Measurements from ENCODE around the gene RPS6KB2.
"Not testable (repeated sequence)": the region's sequence is repeated elsewhere in the genome, so short reads cannot be mapped to it uniquely, and the experiment has no call there.

Gene RPS6KB2

DNA sequence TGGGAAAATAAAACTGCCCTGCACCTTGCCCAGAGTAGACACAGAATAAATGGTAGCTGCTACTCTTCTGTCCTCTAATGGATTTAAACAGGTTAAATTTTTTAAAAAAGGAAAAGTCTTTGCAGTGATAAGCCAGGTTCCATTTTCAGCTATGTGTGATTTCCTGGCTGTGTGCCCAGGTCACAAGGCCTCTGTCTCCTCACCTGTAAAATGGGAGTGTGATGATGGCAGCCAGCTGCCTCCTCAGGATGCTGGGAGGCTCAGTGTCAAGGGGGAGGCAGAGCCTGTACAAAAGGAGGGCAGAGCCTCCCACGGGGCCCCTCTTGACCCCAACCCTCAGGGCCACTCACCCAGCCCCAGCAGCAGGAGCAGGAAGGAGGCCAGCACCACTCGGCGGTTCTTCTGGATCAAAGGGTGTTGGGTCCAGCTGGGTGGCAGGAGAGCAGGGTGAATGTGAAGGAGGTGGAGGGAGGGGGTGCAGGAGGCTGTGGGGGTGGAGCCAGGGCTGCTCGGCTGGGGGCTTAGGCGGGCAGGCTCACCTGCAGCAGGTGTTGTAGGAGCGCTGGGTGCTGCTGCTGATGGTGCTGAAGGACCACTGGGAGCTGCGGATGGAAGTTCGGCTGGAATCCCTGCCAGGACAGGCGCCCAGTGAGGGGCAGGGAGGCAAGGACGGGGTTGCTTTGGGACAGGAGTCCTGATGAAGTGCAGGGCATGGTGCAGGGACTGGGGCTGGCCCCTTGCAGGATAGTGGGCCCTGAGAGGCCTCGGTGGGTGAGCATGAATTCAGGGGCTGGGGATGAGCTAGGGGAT lies 38.9 kb downstream of the RPS6KB2 start:
- no peak for DNase-seq (ENCODE audit: low spot score)

DNA sequence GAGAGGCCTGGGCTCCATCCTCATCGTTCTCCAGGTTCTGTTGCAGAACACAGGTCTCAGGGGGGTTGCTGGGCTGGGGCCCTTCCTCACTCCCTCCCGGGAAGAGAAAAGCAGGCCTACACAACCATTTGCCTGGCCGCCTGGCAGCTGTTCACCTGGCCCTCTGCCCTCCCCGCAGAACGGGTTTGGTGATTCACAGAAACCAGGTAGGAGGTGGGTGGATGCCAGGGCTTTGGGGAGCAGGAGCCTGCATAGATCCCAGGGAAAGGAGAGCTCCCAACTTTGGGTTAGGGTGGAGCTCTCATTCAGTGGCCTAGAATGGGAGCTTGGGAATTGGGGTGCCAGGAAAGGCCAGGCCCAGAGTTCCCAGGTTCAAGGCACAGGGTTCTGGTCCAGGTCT lies 39.8 kb downstream of the RPS6KB2 start:
- peak; percentile 59 for DNase-seq (ENCODE audit: low spot score)

DNA sequence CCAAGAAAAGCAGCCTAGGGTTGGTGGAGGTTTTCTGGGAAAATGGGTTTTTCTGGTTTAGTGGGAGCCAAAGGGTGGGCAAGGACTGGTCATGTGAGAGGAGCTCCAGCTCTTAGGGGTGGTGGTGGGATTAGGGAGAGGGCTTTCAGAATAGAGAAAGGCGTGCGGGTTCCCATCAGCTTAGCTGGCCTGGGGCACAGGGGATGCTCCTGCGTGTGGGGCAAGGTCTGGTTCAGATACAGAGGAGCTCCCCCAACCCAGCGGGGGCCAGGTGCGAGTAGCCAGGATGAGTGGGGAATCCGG lies 40.1 kb downstream of the RPS6KB2 start:
- DNase-seq (ENCODE audit: low spot score), result no peak

DNA sequence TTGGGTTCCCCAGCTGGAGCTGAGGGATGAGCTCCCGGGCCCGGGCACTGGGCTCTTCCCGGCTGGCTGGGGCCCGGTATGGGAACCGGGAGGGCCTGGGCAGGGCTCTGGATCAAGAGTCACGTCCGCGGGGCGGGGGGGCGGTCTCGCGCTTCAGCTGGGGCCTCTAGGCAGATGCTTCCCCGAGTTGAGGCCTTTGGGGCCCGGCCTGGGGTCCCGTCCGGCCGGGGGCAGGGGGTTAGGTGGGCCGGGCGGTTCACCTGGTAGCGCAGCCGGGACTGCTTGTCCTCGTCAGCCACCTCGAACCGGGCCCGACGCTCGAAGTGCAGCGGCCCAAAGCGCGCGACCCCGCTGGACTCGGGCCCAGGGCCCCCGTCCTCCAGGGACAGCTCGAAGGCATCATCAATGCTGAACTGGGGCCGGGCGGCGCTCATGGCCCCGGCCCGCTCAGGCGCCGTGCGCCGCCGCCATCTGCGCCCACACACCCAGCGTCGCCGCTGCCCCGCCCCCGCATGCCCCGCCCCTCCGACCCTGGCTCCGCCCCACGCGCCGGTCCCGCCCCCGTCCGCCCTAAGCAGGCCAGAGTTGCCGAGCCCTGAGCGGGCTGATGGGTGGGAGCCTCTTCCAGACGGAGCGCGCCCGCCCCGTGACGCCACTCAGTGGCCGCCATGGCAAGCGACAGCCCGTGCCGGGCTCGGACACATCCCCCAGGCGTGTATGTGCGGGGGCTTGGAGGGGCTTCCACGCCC lies 40.6 kb downstream of the RPS6KB2 start, which contains the start of gene TMEM134:
TSS of gene TMEM134 (minus strand) at position 493 of the 749 bp plus-strand sequence. CDS start at position 434, 59 bp downstream.
- peak; percentile 92 for DNase-seq (ENCODE audit: low spot score)

DNA sequence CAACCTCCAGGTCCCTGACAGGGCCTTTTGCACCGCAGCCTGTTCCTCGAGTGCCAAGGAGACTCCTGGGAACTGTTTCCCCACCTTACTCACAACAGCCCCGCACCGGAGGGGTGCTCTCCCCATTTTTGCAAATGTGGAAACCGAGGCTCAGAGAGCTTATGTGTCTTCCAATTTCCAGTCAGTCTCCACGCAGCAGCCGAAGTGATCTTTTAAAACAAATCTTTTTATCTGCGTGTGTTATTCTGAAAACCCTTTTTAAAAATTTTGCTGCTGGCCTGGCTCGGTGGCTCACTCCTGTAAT lies 41.2 kb downstream of the RPS6KB2 start:
- DNase-seq (ENCODE audit: low spot score), result no peak

DNA sequence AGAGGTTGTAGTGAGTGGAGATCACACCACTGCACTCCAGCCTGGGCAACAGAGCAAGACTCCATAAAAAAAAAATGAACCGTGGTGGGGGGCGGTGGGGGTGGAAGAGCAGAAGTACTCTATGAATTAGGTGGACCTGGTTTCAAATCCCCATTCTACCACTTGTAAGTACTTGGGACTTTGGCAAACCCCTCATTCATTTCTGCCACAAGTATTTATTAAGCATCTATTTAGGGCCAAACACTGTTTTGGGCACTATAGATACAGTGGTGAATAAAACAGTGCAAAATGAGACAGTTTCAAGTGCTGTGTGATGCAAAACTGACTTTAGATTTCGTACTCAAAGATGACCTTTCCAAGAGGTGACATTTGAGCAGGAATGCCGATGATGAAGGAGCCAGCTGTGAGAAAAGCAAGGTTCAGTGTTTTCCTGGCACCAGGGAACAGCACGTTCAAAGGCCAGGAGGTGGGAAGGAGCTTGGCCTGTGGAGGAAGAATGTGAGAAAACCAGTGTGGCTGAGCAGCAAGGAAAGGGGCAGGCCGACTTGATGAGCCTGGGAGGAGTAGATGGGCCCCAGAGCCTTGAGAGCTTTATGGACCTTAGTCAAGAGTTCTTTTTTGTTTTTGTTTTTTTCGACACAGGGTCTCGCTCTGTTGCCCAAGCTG lies 42.2 kb downstream of the RPS6KB2 start:
- DNase-seq (ENCODE audit: low spot score), result no peak

DNA sequence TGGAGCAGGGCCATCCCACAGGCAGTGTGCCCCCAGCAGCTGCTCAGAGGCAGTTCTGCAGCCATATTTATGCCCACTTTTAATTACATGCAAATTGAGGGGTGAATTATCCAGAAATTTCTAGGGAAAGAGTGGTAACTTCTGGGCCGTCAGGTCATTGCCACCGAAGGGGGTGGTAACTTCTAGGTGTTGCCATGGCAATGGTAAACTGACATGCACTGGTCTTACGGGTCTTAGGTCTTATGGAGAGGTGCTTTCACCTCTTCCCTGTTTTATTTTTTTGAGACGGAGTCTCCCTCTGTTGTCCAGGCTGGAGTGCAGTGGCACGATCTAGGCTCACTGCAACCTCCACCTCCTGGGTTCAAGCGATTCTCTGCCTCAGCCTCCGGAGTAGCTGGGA lies 44.6 kb downstream of the RPS6KB2 start:
- no peak for DNase-seq (ENCODE audit: low spot score)

GRCh38 chr11:67476692-67477091 lies 48.4 kb downstream of the RPS6KB2 start:
- not testable (repeated sequence) for DNase-seq (ENCODE audit: low spot score)

DNA sequence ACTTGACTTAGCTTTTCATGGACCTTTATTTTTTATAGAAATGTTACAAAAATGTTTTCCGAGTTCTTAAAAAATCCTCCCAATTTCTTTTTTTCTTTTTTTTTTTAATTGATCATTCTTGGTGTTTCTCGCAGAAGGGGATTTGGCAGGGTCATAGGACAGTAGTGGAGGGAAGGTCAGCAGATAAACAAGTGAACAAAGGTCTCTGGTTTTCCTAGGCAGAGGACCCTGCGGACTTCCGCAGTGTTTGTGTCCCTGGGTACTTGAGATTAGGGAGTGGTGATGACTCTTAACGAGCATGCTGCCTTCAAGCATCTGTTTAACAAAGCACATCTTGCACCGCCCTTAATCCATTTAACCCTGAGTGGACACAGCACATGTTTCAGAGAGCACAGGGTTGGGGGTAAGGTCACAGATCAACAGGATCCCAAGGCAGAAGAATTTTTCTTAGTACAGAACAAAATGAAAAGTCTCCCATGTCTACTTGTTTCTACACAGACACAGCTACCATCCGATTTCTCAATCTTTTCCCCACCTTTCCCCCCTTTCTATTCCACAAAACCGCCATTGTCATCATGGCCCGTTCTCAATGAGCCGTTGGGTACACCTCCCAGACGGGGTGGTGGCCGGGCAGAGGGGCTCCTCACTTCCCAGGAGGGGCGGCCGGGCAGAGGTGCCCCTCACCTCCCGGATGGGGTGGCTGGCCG lies 49.2 kb downstream of the RPS6KB2 start:
- DNase-seq (ENCODE audit: low spot score), result not testable (repeated sequence)

DNA sequence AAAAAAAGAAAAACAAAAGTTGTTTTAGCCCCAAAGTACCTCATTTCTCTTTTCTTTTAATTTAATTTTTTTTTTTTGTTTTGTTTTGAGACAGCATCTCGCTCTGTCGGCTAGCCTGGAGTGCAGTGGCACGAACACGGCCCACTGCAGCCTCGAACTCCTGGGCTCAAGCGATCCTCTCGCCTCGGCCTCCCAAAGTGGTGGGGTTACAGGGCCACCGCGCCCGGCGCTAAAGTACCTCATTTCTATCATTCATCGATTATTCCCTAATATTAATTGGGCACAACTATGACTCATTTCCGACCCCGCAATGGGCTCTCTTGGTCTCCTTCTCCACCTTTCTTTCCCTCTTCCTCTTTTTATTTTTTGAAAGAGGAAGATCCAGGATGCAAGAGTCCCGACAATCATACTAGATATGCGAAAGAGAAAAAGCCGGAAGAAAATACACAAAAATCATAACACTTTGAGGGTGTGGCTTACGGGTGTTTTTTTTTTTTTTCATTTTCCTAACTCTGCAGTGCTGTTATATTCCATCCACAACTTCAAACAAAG lies 54.1 kb downstream of the RPS6KB2 start:
- DNase-seq (ENCODE audit: low spot score), result no peak

- peak; percentile 98 for DNase-seq (ENCODE audit: low spot score)
These were observed 54.8 kb downstream of the RPS6KB2 start, which contains the start of gene AIP for GRCh38 chr11:67482827-67483798. AIP (plus strand) TSS chr11:67483026; CDS start chr11:67483159, 133 bp downstream.

GRCh38 chr11:67483831-67484665 lies 55.8 kb downstream of the RPS6KB2 start:
- no peak for DNase-seq (ENCODE audit: low spot score)

DNA sequence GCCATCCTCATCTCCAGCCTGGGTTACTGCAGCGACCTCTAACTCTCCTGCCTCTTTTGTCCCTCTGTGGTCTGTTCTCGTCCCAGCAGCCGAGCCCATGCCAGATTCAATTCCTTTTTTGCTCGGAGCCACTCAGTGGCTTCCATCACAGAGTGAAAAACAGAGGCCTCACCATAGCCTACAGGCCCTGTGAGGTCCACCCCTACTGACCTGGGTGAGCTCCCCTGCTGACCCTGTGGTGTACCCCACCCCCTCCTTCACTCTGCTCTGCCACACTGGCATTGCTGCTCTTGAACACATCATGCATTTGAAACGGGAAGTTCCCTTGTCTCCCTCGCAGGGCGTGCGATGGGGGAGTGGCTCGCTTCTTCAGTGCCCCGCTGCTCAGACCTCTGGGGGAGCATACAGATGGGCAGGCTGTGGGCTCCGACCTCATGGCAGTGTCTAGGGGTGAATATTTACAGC lies 56.6 kb downstream of the RPS6KB2 start:
- DNase-seq (ENCODE audit: low spot score), result no peak
